A549 (cell line): Measurements from ENCODE around the gene ZNF276.

Experiments used
- CTCF ChIP-seq: fragments of >200 bp; sonication (Bioruptor Twin); formaldehyde crosslinking; IDR thresholded peaks from 3 replicates; pipeline ENCODE4 v1.5.1; 2016
- KDM1A ChIP-seq: fragments of 200-600 bp; sonication (generic); IDR thresholded peaks from 2 replicates; pipeline ENCODE4 v1.6.1; 2016; ENCODE audit warnings: low read depth, mild to moderate bottlenecking
- MAX ChIP-seq: IDR thresholded peaks from 2 replicates; pipeline ENCODE4 v1.6.1; 2012
- RCOR1 ChIP-seq: fragments of 150-350 bp; IDR thresholded peaks from 2 replicates; pipeline ENCODE4 v1.6.1; 2014; ENCODE audit warnings: antibody characterized with exemption, low read length, low read depth
- SREBF2 ChIP-seq: fragments of 450-650 bp; IDR thresholded peaks from 2 replicates; pipeline ENCODE4 v1.6.1; 2014; ENCODE audit warnings: mild to moderate bottlenecking, moderate library complexity

DNA sequence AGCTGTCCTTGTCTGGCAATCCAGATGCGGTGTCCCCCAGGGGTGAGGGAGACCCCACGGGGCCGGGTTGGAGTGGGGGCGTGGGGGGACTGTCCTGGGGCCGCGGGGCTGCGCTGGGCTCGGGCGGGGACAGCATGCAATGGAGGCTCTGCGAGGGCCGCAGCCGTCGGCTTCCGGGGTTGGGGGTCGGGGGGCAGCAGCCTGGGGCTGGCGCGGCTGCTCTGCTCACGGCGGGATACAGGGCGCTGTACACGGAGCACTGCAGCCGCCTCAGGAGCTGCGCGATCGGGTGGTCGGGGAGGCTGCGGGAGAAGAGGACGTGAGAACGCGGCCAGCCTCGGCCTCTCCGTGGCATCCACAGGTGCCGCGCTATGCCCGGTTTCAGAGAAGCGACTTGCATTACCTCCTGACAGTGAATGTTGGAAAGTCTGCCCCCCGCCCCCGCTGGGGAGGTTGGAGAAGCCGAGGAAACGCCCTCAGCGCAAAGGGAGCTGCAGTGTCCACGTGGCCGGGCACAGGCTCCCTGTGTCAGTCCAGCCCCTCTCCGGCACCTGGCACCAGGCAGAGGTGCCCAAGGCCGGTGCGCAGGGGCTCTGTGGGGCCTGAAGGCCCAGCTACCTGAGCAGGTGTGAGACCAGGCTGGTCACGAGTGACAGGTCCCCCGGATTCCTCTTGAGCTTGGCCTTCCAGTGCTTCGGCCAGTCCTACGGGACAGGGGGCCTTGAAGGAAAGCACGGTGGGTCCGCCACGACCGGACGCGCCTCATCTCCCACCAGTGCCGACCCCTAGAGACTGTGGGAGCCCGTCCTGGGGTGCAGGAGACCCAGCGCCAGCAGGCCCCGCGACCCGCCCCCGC lies 10.4 kb upstream of the ZNF276 start:
- TF ChIP-seq SREBF2 (no peak), KDM1A (no peak), MAX (no peak), CTCF (no peak), RCOR1 (no peak)
